SK-N-SH (cell line): Measurements from ENCODE around the gene PHF21A. TPM values are rescaled to one million over a fixed set of nuclear protein-coding genes. Genes with fewer than 3 reads are reported as not detected.

ENCODE experiments used
- CTCF ChIA-PET: fragments of 300-600, 350-600 bp; formaldehyde crosslinking; extraction: SDS; loops from one replicate; lab custom pipeline; 2021; lab: Yijun Ruan, JAX
- POLR2A ChIA-PET: fragments of 350-600 bp; sonication (Branson Sonifier 250); formaldehyde crosslinking; extraction: SDS; loops from one replicate; lab custom pipeline; 2020; ENCODE audit warnings: antibody characterized with exemption, inconsistent platforms; lab: Yijun Ruan, JAX
- DNase-seq: peaks from one replicate; pipeline ENCODE4 v3.0.0; 2012
- H2AFZ ChIP-seq: fragments of 200-600 bp; sonication (generic); 2 replicates; pipeline ENCODE4 v1.8.1; 2016; ENCODE audit warnings: antibody characterized with exemption, mild to moderate bottlenecking, low read depth
- H3F3A ChIP-seq: fragments of 200-600 bp; sonication (generic); replicated peaks from 2 replicates; pipeline ENCODE3; 2016; ENCODE audit warnings: antibody characterized with exemption, mild to moderate bottlenecking; ENCODE audit not compliant: insufficient read depth
- H3K27ac ChIP-seq, 2 experiments: fragments of 200-500 bp in 1 of 2; fragments of 200-600 bp in 1 of 2; sonication (Bioruptor generic) in 1 of 2; sonication (generic), shearing (Covaris generic) in 1 of 2; 2 replicates each; pipeline versions ENCODE4 v1.5.1 to v1.6.1; 2014 to 2016; ENCODE audit warnings: low read depth in 2 of 2, inconsistent platforms in 1 of 2, low read length in 1 of 2, mild to moderate bottlenecking in 1 of 2, mixed read lengths in 1 of 2
- H3K27me3 ChIP-seq: fragments of 200-600 bp; sonication (generic), shearing (Covaris generic); 2 replicates; pipeline ENCODE4 v1.6.1; 2016; ENCODE audit warnings: mixed run types; ENCODE audit not compliant: insufficient read depth
- H3K36me3 ChIP-seq, 2 experiments: fragments of 200-500 bp in 1 of 2; fragments of 200-600 bp in 1 of 2; sonication (Bioruptor generic) in 1 of 2; sonication (generic) in 1 of 2; replicated peaks in 1 of 2; 2 replicates each; pipeline versions ENCODE3 to v1.5.1; 2014 to 2016; ENCODE audit warnings: low read length in 1 of 2, mild to moderate bottlenecking in 1 of 2; ENCODE audit not compliant: insufficient read depth in 2 of 2, control insufficient read depth in 1 of 2
- H3K4me1 ChIP-seq, 2 experiments: fragments of 200-500 bp in 1 of 2; fragments of 200-600 bp in 1 of 2; sonication (Bioruptor generic) in 1 of 2; sonication (generic), shearing (Covaris generic) in 1 of 2; 2 replicates each; pipeline versions ENCODE4 v1.5.1 to v1.6.1; 2014 to 2016; ENCODE audit warnings: low read depth in 1 of 2, low read length in 1 of 2, mixed run types in 1 of 2; ENCODE audit not compliant: insufficient read depth in 2 of 2, control insufficient read depth in 1 of 2
- H3K4me2 ChIP-seq: fragments of 200-600 bp; sonication (generic), shearing (Covaris generic); 2 replicates; pipeline ENCODE4 v1.6.1; 2017; ENCODE audit warnings: mixed run types
- H3K4me3 ChIP-seq, 2 experiments: fragments of 200-500 bp in 1 of 2; fragments of 200-600 bp in 1 of 2; sonication (Bioruptor generic) in 1 of 2; sonication (generic), shearing (Covaris generic) in 1 of 2; 2 replicates each; pipeline versions ENCODE4 v1.5.1 to v1.8.1; 2014 to 2016; ENCODE audit warnings: low read depth in 2 of 2, inconsistent platforms in 1 of 2, low read length in 1 of 2, mild to moderate bottlenecking in 1 of 2, mixed read lengths in 1 of 2, moderate library complexity in 1 of 2
- H3K79me2 ChIP-seq: fragments of 200-600 bp; sonication (generic); 2 replicates; pipeline ENCODE4 v1.8.1; 2017; ENCODE audit warnings: mild to moderate bottlenecking; ENCODE audit not compliant: insufficient read depth
- H3K9ac ChIP-seq: fragments of 200-600 bp; sonication (generic); 2 replicates; pipeline ENCODE4 v1.6.1; 2017; ENCODE audit warnings: mixed run types
- H3K9me2 ChIP-seq: fragments of 200-600 bp; sonication (generic); 2 replicates; pipeline ENCODE4 v1.6.1; 2017; ENCODE audit warnings: mixed run types
- H3K9me3 ChIP-seq: fragments of 200-600 bp; sonication (generic); 2 replicates; pipeline ENCODE4 v1.6.1; 2017; ENCODE audit warnings: mixed run types, mild to moderate bottlenecking, moderate library complexity
- H4K20me1 ChIP-seq: fragments of 200-600 bp; sonication (generic); 2 replicates; pipeline ENCODE4 v1.6.1; 2017; ENCODE audit warnings: mild to moderate bottlenecking, mixed run types; ENCODE audit not compliant: insufficient read depth
- CHD2 ChIP-seq: fragments of 150-350 bp; IDR thresholded peaks from 2 replicates; pipeline ENCODE4 v1.6.1; 2018; ENCODE audit warnings: low read length; ENCODE audit not compliant: partially characterized antibody
- EP300 ChIP-seq, 2 experiments: IDR thresholded peaks; 2 replicates each; pipeline versions ENCODE4 v1.4.0 to v1.6.1; 2012; ENCODE audit warnings: borderline replicate concordance in 1 of 2, low read depth in 1 of 2, low read length in 1 of 2
- FOXM1 ChIP-seq: IDR thresholded peaks from 2 replicates; pipeline ENCODE4 v1.4.0; 2012; ENCODE audit warnings: low read depth, mild to moderate bottlenecking
- GATA2 ChIP-seq: sonication (generic); formaldehyde crosslinking; IDR thresholded peaks from 2 replicates; pipeline ENCODE4 v1.5.0; 2020; ENCODE audit warnings: mild to moderate bottlenecking, missing genetic modification reagents
- IRF3 ChIP-seq: fragments of 150-350 bp; IDR thresholded peaks from 2 replicates; pipeline ENCODE4 v1.6.1; 2016; ENCODE audit warnings: mild to moderate bottlenecking, low read depth, low read length
- MEF2A ChIP-seq: IDR thresholded peaks from 2 replicates; pipeline ENCODE4 v1.4.0; 2012; ENCODE audit warnings: low read depth, borderline replicate concordance
- MXI1 ChIP-seq: IDR thresholded peaks from 2 replicates; pipeline ENCODE4 v1.6.1; 2012; ENCODE audit warnings: mild to moderate bottlenecking, low read depth, low read length, improper control_type of control experiment
- RCOR1 ChIP-seq: fragments of 150-350 bp; IDR thresholded peaks from 2 replicates; pipeline ENCODE4 v1.6.1; 2017; ENCODE audit warnings: antibody characterized with exemption, low read length
- REST ChIP-seq: IDR thresholded peaks from 2 replicates; pipeline ENCODE4 v1.6.1; 2012; ENCODE audit warnings: mild to moderate bottlenecking, low read depth, low read length, moderate library complexity
- RFX5 ChIP-seq: IDR thresholded peaks from 2 replicates; pipeline ENCODE4 v1.6.1; 2012; ENCODE audit warnings: mild to moderate bottlenecking, improper control_type of control experiment, low read length
- SMC3 ChIP-seq: IDR thresholded peaks from 2 replicates; pipeline ENCODE4 v1.6.1; 2012; ENCODE audit warnings: low read depth, low read length, improper control_type of control experiment
- TCF12 ChIP-seq: IDR thresholded peaks from 2 replicates; pipeline ENCODE4 v1.4.0; 2012
- USF1 ChIP-seq: IDR thresholded peaks from 2 replicates; pipeline ENCODE4 v1.4.0; 2012; ENCODE audit warnings: low read depth, borderline replicate concordance
- WGBS: methylation state at CpG from one replicate; pipeline ENCODE4 v1.1.6; 2017; ENCODE audit warnings: low lambda C conversion rate; 5-methylcytosine and 5-hydroxymethylcytosine counted together
- polyA plus RNA-seq, 3 experiments: library from polyadenylated mRNA; depleted of rRNA; stranded (reverse); fragments of >200 nt; gene quantifications; 2 replicates each; pipeline ENCODE4 v1.2.3, GENCODE V29; 2012
- TF ChIP-seq, protein P1 (sequence below): IDR thresholded peaks from 2 replicates; pipeline ENCODE4 v1.4.0; 2012; ENCODE audit warnings: low read depth
- TF ChIP-seq, protein P2 (sequence below): IDR thresholded peaks from 2 replicates; pipeline ENCODE4 v1.4.0; 2012; ENCODE audit warnings: low read depth, borderline replicate concordance

PHF21A gene
- polyA plus RNA-seq, 1 of the 3 experiments (the other 2 are of a cell fraction): 18.8 TPM

DNA sequence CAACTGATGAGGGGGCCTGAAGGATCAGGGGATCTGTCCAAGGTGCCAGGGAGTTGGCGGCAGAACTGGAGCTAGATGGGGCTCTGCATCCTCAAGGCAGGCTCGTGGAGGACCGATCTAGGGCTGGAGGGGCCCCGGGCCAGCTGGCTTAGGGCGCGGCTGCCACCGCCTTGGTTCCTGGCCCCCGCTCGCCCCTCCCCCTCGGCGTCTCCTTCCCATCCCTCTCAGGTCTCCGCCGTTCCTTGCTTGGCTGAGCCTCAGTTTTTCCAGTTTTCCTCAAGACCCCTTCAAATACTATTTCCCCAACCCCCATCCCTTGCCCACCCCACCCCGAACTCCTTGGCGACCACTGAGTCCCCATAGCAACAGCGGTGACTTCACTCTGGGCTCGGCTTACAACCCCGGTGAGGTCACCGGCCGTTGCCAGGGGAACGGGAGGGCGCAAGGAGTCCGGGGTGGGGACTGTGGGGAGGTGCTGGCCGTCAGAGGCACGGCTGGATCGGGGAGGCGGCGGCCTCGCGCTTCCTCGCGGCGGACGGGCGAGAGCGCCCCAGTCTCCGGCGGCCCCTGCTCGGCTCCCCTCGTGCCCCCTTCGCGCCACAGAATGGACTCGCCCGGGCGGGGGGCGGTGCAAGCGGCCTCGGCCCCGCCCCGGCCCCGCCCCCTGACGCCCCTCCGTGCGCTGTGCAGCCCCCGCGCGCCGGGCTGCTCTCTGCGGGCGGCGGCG lies 221.6 kb downstream of the PHF21A start:
- Histone ChIP-seq H2AFZ (no peak overlapping the region), H3K9ac (peak overlapping the region; percentile 78; the same call in 1 of the 2 replicates), H3F3A (no peaks in the 10 kb centered on the region), H4K20me1 (peaks cover 9% of the 10 kb centered on the region; the same call in 1 of the 2 replicates), H3K79me2 (no peaks in the 10 kb centered on the region), H3K9me3 (no peaks in the 10 kb centered on the region), H3K4me3 (peak overlapping the region; percentile 52 to 93), H3K27ac (peak overlapping the region; percentile 76 to 89), H3K4me1 (peaks cover 11 to 45% of the 10 kb centered on the region in 2 experiments; a peak in 2 of 4 replicates), H3K36me3 (peaks cover 0 to 20% of the 10 kb centered on the region in 2 experiments), H3K4me2 (peak overlapping the region; percentile 99), H3K9me2 (no peaks in the 10 kb centered on the region), H3K27me3 (no peaks in the 10 kb centered on the region)
- WGBS: 10% methylated on average over 9 of the region's 62 CpGs
- ChIA-PET CTCF (interaction anchor here (0.6 to 4.0 kb wide), 5 partner anchors 9 to 107 kb away, joined by 3 to 31 read pairs (median 4); no protein-coding TSS in a partner anchor), POLR2A (interaction anchor here (0.8 to 1.2 kb wide), 4 partner anchors 8 to 18 kb away, joined by 3 to 4 read pairs (median 3); partner anchors contain the start of gene PEX16)
- peak; percentile 97 for DNase-seq
- TF ChIP-seq IRF3 (no peak), MEF2A (no peak), RCOR1 (no peak), REST (peak; percentile 98), FOXM1 (no peak), GATA2 (CRISPR knock-in tag) (no peak), RFX5 (0 out of 2 replicates have a peak, but pooled peaks have one; percentile 25), CHD2 (peak; percentile 12), USF1 (no peak), MXI1 (peak; percentile 64), EP300 (IDR thresholded peaks at IDR 0.05; ENCODE audit: borderline replicate concordance in 1 of 2, low read depth in 1 of 2, low read length in 1 of 2) (peak in 1 of 2 experiments; percentile 45; a peak in 1 of 4 replicates), SMC3 (no peak), TCF12 (no peak)
- TF ChIP-seq, protein P1, sequence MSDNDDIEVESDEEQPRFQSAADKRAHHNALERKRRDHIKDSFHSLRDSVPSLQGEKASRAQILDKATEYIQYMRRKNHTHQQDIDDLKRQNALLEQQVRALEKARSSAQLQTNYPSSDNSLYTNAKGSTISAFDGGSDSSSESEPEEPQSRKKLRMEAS: peak; percentile 4; the same call in 1 of the 2 replicates
- TF ChIP-seq, protein P2, sequence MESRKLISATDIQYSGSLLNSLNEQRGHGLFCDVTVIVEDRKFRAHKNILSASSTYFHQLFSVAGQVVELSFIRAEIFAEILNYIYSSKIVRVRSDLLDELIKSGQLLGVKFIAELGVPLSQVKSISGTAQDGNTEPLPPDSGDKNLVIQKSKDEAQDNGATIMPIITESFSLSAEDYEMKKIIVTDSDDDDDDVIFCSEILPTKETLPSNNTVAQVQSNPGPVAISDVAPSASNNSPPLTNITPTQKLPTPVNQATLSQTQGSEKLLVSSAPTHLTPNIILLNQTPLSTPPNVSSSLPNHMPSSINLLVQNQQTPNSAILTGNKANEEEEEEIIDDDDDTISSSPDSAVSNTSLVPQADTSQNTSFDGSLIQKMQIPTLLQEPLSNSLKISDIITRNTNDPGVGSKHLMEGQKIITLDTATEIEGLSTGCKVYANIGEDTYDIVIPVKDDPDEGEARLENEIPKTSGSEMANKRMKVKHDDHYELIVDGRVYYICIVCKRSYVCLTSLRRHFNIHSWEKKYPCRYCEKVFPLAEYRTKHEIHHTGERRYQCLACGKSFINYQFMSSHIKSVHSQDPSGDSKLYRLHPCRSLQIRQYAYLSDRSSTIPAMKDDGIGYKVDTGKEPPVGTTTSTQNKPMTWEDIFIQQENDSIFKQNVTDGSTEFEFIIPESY: no peak
